HEK293 (cell line): ENCODE data around the gene SHROOM3.
A peak's percentile ranks its signal among the peaks of the same experiment; 100 is the strongest.

Experiments used
- BCL6B ChIP-seq: fragments of 450-650 bp; formaldehyde crosslinking; IDR thresholded peaks from 2 replicates; pipeline ENCODE4 v1.5.1; 2017; ENCODE audit warnings: missing biosample characterization, missing genetic modification characterization
- CTCF ChIP-seq: fragments of 450-650 bp; formaldehyde crosslinking; IDR thresholded peaks from 2 replicates; pipeline ENCODE4 v1.5.1; 2016; ENCODE audit warnings: missing biosample characterization, missing genetic modification characterization
- EGR2 ChIP-seq: fragments of 450-650 bp; formaldehyde crosslinking; IDR thresholded peaks from 2 replicates; pipeline ENCODE4 v1.5.1; 2016; ENCODE audit warnings: low read depth, missing biosample characterization, missing genetic modification characterization
- KLF16 ChIP-seq: fragments of 450-650 bp; formaldehyde crosslinking; IDR thresholded peaks from 2 replicates; pipeline ENCODE4 v1.5.1; 2017; ENCODE audit warnings: missing biosample characterization, missing genetic modification characterization
- ZNF10 ChIP-seq: fragments of 450-650 bp; formaldehyde crosslinking; IDR thresholded peaks from 2 replicates; pipeline ENCODE4 v1.5.1; 2017; ENCODE audit warnings: missing biosample characterization, missing genetic modification characterization
- ZNF138 ChIP-seq: fragments of 450-650 bp; formaldehyde crosslinking; IDR thresholded peaks from 2 replicates; pipeline ENCODE4 v1.5.1; 2016; ENCODE audit warnings: missing biosample characterization, missing genetic modification characterization, borderline replicate concordance
- ZNF23 ChIP-seq: fragments of 450-650 bp; formaldehyde crosslinking; IDR thresholded peaks from 2 replicates; pipeline ENCODE4 v1.5.1; 2016; ENCODE audit warnings: missing biosample characterization, missing genetic modification characterization, borderline replicate concordance
- ZNF423 ChIP-seq: fragments of 450-650 bp; formaldehyde crosslinking; IDR thresholded peaks from 2 replicates; pipeline ENCODE4 v1.5.1; 2016; ENCODE audit warnings: missing biosample characterization, missing genetic modification characterization
- ZNF555 ChIP-seq: fragments of 450-650 bp; formaldehyde crosslinking; conservative IDR thresholded peaks from 2 replicates; pipeline ENCODE4 v1.5.1; 2017; ENCODE audit warnings: missing biosample characterization, mild to moderate bottlenecking, missing genetic modification characterization, inconsistent platforms
- ZNF747 ChIP-seq: fragments of 450-650 bp; formaldehyde crosslinking; IDR thresholded peaks from 2 replicates; pipeline ENCODE4 v1.5.1; 2016; ENCODE audit warnings: missing biosample characterization, missing genetic modification characterization

GRCh38 chr4:76758290-76758882 is 323.4 kb downstream of the SHROOM3 start:
- TF ChIP-seq KLF16 (tag by site-specific recombination): no peak
- peak; percentile 31; the same call in 1 of the 2 replicates for TF ChIP-seq CTCF (tag by site-specific recombination)
- no peak for TF ChIP-seq BCL6B (tag by site-specific recombination)
- no peak for TF ChIP-seq EGR2 (tag by site-specific recombination)
- no peak for TF ChIP-seq ZNF138 (tag by site-specific recombination)
- no peak for TF ChIP-seq ZNF747 (tag by site-specific recombination)
- no peak for TF ChIP-seq ZNF23 (tag by site-specific recombination)
- TF ChIP-seq ZNF423 (tag by site-specific recombination): no peak
- TF ChIP-seq ZNF555 (tag by site-specific recombination): no peak
- no peak for TF ChIP-seq ZNF10 (tag by site-specific recombination)
